RWPE2 (cell line): Measurements from ENCODE around the gene MRGPRF.

ENCODE experiments used
- ATAC-seq: fragments of 200-7000 bp; cut with Tn5 transposase; 3 replicates; pipeline ENCODE4 v1.9.1; 2021; ENCODE audit warnings: low read depth
- DNase-seq: peaks from one replicate; pipeline ENCODE4 v3.0.0-alpha.2; 2020; ENCODE audit warnings: low spot score
- H3K27ac ChIP-seq: fragments of 450-650 bp; 2 replicates; pipeline ENCODE4 v1.5.1; 2017; ENCODE audit warnings: mild to moderate bottlenecking; ENCODE audit not compliant: poor library complexity, severe bottlenecking
- H3K27me3 ChIP-seq: fragments of 250-450 bp; sonication (Bioruptor Pico); 2 replicates; pipeline ENCODE4 v1.5.1; 2021; ENCODE audit warnings: mild to moderate bottlenecking, moderate library complexity; ENCODE audit not compliant: insufficient read depth, poor library complexity, severe bottlenecking
- H3K36me3 ChIP-seq: fragments of 250-450 bp; sonication (Bioruptor Pico); 2 replicates; pipeline ENCODE4 v1.5.1; 2020; ENCODE audit warnings: low read depth, mild to moderate bottlenecking, moderate library complexity
- H3K4me1 ChIP-seq: fragments of 250-450 bp; sonication (Bioruptor Pico); 2 replicates; pipeline ENCODE4 v1.5.1; 2021; ENCODE audit warnings: mild to moderate bottlenecking, moderate library complexity; ENCODE audit not compliant: insufficient read depth, poor library complexity, severe bottlenecking
- H3K4me3 ChIP-seq: fragments of 250-450 bp; sonication (Bioruptor Pico); 2 replicates; pipeline ENCODE4 v1.5.1; 2021; ENCODE audit warnings: mild to moderate bottlenecking, moderate library complexity; ENCODE audit not compliant: severe bottlenecking
- H3K9me3 ChIP-seq: fragments of 250-450 bp; sonication (Bioruptor Pico); 2 replicates; pipeline ENCODE4 v1.5.1; 2021; ENCODE audit warnings: mild to moderate bottlenecking, moderate library complexity; ENCODE audit not compliant: severe bottlenecking
- TF ChIP-seq, protein P1 (sequence below): fragments of 450-650 bp; IDR thresholded peaks from one replicate; pipeline ENCODE4 v1.5.1; 2017; ENCODE audit warnings: mild to moderate bottlenecking, moderate library complexity; ENCODE audit not compliant: poor library complexity, severe bottlenecking

The MRGPRF gene, protein sequence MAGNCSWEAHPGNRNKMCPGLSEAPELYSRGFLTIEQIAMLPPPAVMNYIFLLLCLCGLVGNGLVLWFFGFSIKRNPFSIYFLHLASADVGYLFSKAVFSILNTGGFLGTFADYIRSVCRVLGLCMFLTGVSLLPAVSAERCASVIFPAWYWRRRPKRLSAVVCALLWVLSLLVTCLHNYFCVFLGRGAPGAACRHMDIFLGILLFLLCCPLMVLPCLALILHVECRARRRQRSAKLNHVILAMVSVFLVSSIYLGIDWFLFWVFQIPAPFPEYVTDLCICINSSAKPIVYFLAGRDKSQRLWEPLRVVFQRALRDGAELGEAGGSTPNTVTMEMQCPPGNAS

GRCh38 chr11:69013009-69013951 lies at the start of gene MRGPRF:
MRGPRF (minus strand) TSS chr11:69013246; CDS start chr11:69009901, 3,345 bp downstream.
- DNase-seq (no peak), ATAC-seq (no peak)
- Histone ChIP-seq H3K27me3 (no peaks in the 10 kb centered on the region), H3K4me3 (no peak within 1 kb of the TSS), H3K36me3 (no peaks in the 10 kb centered on the region), H3K27ac (no peak within 1 kb of the TSS), H3K9me3 (no peaks in the 10 kb centered on the region), H3K4me1 (peaks cover 26% of the 10 kb centered on the region)
- TF ChIP-seq, protein P1, sequence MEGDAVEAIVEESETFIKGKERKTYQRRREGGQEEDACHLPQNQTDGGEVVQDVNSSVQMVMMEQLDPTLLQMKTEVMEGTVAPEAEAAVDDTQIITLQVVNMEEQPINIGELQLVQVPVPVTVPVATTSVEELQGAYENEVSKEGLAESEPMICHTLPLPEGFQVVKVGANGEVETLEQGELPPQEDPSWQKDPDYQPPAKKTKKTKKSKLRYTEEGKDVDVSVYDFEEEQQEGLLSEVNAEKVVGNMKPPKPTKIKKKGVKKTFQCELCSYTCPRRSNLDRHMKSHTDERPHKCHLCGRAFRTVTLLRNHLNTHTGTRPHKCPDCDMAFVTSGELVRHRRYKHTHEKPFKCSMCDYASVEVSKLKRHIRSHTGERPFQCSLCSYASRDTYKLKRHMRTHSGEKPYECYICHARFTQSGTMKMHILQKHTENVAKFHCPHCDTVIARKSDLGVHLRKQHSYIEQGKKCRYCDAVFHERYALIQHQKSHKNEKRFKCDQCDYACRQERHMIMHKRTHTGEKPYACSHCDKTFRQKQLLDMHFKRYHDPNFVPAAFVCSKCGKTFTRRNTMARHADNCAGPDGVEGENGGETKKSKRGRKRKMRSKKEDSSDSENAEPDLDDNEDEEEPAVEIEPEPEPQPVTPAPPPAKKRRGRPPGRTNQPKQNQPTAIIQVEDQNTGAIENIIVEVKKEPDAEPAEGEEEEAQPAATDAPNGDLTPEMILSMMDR = peak; percentile 17

- DNase-seq (no peak), ATAC-seq (no peak)
- H3K4me3 ChIP-seq = no peak overlapping the region
- TF ChIP-seq, protein P1 = no peak
- no peaks in the 10 kb centered on the region for H3K9me3 ChIP-seq
- H3K27ac ChIP-seq = no peak overlapping the region
- no peaks in the 10 kb centered on the region for H3K36me3 ChIP-seq
- H3K4me1 ChIP-seq = no peaks in the 10 kb centered on the region
- H3K27me3 ChIP-seq = no peaks in the 10 kb centered on the region
These were observed 49.3 kb upstream of the MRGPRF start for GRCh38 chr11:69062169-69062855.

GRCh38 chr11:69061713-69062053 lies 48.6 kb upstream of the MRGPRF start:
- Histone ChIP-seq H3K27me3 (no peaks in the 10 kb centered on the region), H3K9me3 (no peaks in the 10 kb centered on the region), H3K4me3 (no peak overlapping the region), H3K4me1 (no peaks in the 10 kb centered on the region), H3K36me3 (peaks cover under 1% of the 10 kb centered on the region; the same call in 1 of the 2 replicates), H3K27ac (no peak overlapping the region)
- DNase-seq (no peak), ATAC-seq (no peak)
- TF ChIP-seq, protein P1 = no peak

DNA sequence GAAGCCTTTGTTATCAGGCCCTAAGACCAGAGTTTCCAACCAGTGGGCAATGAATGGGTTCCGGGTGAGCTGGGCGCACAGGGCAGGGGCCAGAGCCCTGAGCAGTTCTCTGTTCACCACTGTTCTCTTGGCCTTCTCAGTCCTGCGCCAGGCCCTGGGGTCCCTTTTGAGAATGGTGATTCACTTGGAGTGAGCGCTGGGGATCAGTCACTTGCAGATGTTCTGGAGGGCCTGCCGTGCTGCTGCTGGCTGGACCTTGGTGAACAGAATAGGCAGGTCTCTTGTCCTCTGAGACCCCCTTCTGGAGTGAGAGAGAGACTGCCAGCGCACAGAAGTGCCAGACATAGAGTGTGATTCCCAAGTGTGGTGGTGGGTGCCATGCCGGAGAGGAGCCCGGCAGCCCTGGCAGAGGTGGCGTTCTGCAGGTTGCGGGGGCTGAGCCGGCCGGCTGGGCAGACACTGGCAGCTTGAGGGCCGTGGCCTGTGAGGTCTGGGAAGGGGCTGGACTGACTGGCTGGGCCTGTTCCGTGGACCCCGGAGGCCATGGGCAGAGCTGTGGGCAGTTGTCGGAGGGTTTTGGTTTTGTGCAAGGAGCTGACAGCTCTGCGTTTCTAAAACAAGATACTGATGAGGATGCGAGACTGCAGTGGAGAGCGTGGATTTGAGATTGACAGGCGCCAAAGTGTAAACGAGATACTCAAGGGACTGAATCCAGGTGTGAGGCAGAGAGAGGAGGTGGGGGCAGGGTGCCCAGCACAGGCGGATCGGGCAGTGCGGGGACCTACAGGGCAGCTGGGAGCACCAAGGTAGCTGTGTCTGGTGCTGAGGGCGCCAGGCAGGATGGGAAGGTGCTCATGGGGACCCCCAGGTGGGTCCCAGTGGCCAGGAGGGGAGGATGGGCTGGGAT lies 48.0 kb upstream of the MRGPRF start:
- Histone ChIP-seq H3K27me3 (no peaks in the 10 kb centered on the region), H3K27ac (no peak overlapping the region), H3K4me3 (no peak overlapping the region), H3K4me1 (no peaks in the 10 kb centered on the region), H3K9me3 (no peaks in the 10 kb centered on the region), H3K36me3 (peaks cover 4% of the 10 kb centered on the region; the same call in 1 of the 2 replicates)
- peak; percentile 47 for DNase-seq
- TF ChIP-seq, protein P1 = no peak
- ATAC-seq = no peak
